Naive thymus-derived CD4-positive, alpha-beta T cell (primary cell): ENCODE measurements around the gene JAZF1. TPM values are rescaled to one million over a fixed set of nuclear protein-coding genes. Genes with fewer than 3 reads are reported as not detected.

Source experiments
- ATAC-seq: fragments of 150-1000 bp; cut with Tn5 transposase; 2 replicates; pipeline ENCODE4 v1.10.0; 2021; ENCODE audit warnings: mild to moderate bottlenecking, moderate library complexity
- CTCF ChIA-PET: fragments of 350-600 bp; sonication (Branson Sonifier 250); formaldehyde crosslinking; loops from one replicate; lab custom pipeline; 2021; ENCODE audit warnings: antibody characterized with exemption; lab: Charles Lee
- POLR2A ChIA-PET: fragments of 350-600 bp; sonication (Branson Sonifier 250); formaldehyde crosslinking; loops from one replicate; lab custom pipeline; 2021; ENCODE audit warnings: antibody characterized with exemption, inconsistent platforms; lab: Charles Lee
- DNase-seq, 9 donors: peaks; one replicate each; pipeline versions ENCODE4 v3.0.0 to v3.0.0-alpha.2; 2020 to 2022; ENCODE audit warnings: mixed read lengths in 1 of 9
- H3K27ac ChIP-seq: one replicate; pipeline ENCODE4 v1.7.0; 2013; ENCODE audit warnings: mild to moderate bottlenecking, low read depth, low read length, moderate library complexity
- H3K27me3 ChIP-seq, 2 donors: one replicate each; pipeline ENCODE4 v1.7.0; 2013; ENCODE audit warnings: low read length in 2 of 2, mild to moderate bottlenecking in 2 of 2, moderate library complexity in 2 of 2; ENCODE audit not compliant: control insufficient read depth in 2 of 2, insufficient read depth in 2 of 2
- H3K36me3 ChIP-seq, 3 experiments: 1 replicate in 2 of 3; 2 replicates in 1 of 3; pipeline ENCODE4 v1.7.0; 2013; ENCODE audit warnings: low read length in 3 of 3, mild to moderate bottlenecking in 3 of 3, moderate library complexity in 1 of 3; ENCODE audit not compliant: insufficient read depth in 3 of 3, control insufficient read depth in 2 of 3
- H3K4me1 ChIP-seq, 2 donors: one replicate each; pipeline ENCODE4 v1.7.0; 2013; ENCODE audit warnings: low read length in 2 of 2, mild to moderate bottlenecking in 2 of 2, moderate library complexity in 1 of 2; ENCODE audit not compliant: control insufficient read depth in 2 of 2, insufficient read depth in 2 of 2
- H3K4me3 ChIP-seq: 2 replicates; pipeline ENCODE4 v1.7.0; 2013; ENCODE audit warnings: mild to moderate bottlenecking, low read length
- H3K9me3 ChIP-seq, 3 experiments: 1 replicate in 2 of 3; 2 replicates in 1 of 3; pipeline ENCODE4 v1.7.0; 2013; ENCODE audit warnings: low read length in 3 of 3; ENCODE audit not compliant: control insufficient read depth in 2 of 3
- H3K27ac Mint-ChIP-seq, 9 donors: one replicate each; pipeline ENCODE4 v1.8.0; 2020 to 2022; ENCODE audit warnings: mixed read lengths in 9 of 9, mild to moderate bottlenecking in 8 of 9, moderate library complexity in 5 of 9, inconsistent platforms in 2 of 9
- H3K27me3 Mint-ChIP-seq, 5 donors: one replicate each; pipeline ENCODE4 v1.8.0; 2021 to 2022; ENCODE audit warnings: mixed read lengths in 5 of 5, mild to moderate bottlenecking in 1 of 5
- H3K36me3 Mint-ChIP-seq, 5 donors: one replicate each; pipeline ENCODE4 v1.8.0; 2020 to 2022; ENCODE audit warnings: mixed read lengths in 5 of 5, mild to moderate bottlenecking in 3 of 5, inconsistent platforms in 1 of 5
- H3K4me1 Mint-ChIP-seq, 7 donors: one replicate each; pipeline ENCODE4 v1.8.0; 2020 to 2022; ENCODE audit warnings: mixed read lengths in 7 of 7, mild to moderate bottlenecking in 3 of 7, inconsistent platforms in 1 of 7
- H3K4me3 Mint-ChIP-seq, 10 donors: one replicate each; pipeline ENCODE4 v1.8.0; 2020 to 2022; ENCODE audit warnings: mild to moderate bottlenecking in 10 of 10, mixed read lengths in 10 of 10, moderate library complexity in 6 of 10, inconsistent platforms in 2 of 10
- H3K9me3 Mint-ChIP-seq, 11 donors: one replicate each; pipeline ENCODE4 v1.8.0; 2020 to 2022; ENCODE audit warnings: mixed read lengths in 11 of 11, mild to moderate bottlenecking in 4 of 11, inconsistent platforms in 1 of 11, moderate library complexity in 1 of 11
- intact Hi-C, 2 donors: fragments of 100-400 bp; cut with micrococcal nuclease; formaldehyde crosslinking; loops; one replicate each; pipeline ENCODE4 v1.15.1; 2023
- polyA plus RNA-seq, 2 donors: library from polyadenylated mRNA; unstranded; fragments of 300-500 nt; fragmentation: Illumina TruSeq; gene quantifications; one replicate each; pipeline ENCODE4 v1.2.3, GENCODE V29; 2021
- total RNA-seq, 6 experiments: library from RNA in 5 of 6; stranded (reverse) in 5 of 6; gene quantifications; 1 replicate in 5 of 6; 2 replicates in 1 of 6; pipeline ENCODE4 v1.2.3 and lab custom pipeline; 2021 to 2026

JAZF1 gene
- total and polyA plus RNA-seq, 7 experiments from 2014 or later = 2.0 to 33.1 (median 3.2) TPM

DNA sequence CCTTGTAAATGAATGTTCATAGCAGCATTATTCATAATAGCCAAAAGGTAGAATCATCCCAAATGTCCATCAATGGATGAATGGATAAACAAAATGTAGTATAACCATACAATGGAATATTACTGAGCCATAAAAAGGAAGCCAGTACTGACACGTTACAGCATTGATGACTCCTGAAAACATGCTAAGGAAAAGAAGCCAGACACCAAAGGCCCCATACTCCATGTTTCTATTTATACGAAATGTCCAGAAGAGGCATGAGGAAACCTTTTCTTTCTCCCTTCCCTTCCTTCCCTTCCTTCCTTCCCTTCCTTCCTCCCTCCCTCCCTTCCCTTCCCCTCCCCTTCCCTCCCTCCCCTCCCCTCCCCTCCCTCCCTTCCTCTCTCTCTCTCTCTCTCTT, 131.9 kb downstream of the JAZF1 start:
- DNase-seq = no peak
- ChIA-PET POLR2A (no interaction called here), CTCF (no interaction called here)
- ATAC-seq = no peak
- H3K4me1 ChIP-seq = no peaks in the 10 kb centered on the region
- intact Hi-C loops = no loop called here
- no peak overlapping the region for H3K27ac ChIP-seq
- no peak overlapping the region for H3K4me3 ChIP-seq
- peaks cover 0 to 6% (median 5%) of the 10 kb centered on the region in 5 donors for H3K36me3 Mint-ChIP-seq
- no peaks in the 10 kb centered on the region for H3K9me3 ChIP-seq
- no peaks in the 10 kb centered on the region for H3K36me3 ChIP-seq
- no peak overlapping the region for H3K27ac Mint-ChIP-seq
- peaks cover 0 to 17% (median 0%) of the 10 kb centered on the region in 5 donors for H3K27me3 Mint-ChIP-seq
- H3K4me3 Mint-ChIP-seq = no peak overlapping the region
- peaks cover 0 to 15% (median 4%) of the 10 kb centered on the region in 7 donors for H3K4me1 Mint-ChIP-seq
- H3K9me3 Mint-ChIP-seq = peaks cover 0 to 2% (median 0%) of the 10 kb centered on the region in 11 donors
- H3K27me3 ChIP-seq = no peaks in the 10 kb centered on the region

DNA sequence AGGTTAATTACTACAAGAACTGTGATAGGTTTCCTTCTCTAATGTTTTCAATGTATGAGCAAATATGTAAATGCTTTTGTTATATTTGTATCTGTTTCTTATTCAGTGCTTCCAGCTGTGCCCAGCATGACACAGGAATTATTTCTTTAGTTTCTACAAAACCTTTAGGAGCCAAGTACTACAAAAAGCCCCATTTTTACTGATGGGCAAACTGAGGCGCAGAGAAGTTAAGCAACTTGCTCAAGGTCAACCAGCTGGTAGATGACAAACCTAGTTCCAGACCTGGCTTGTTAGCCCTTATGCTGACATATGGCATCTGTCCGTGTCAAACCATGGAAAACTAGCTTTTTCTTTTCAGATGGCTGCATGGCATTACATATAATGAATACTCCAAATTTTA, 134.6 kb downstream of the JAZF1 start:
- ATAC-seq (no peak), DNase-seq (no peak)
- Histone ChIP-seq H3K27me3 (no peaks in the 10 kb centered on the region), H3K4me3 (no peak overlapping the region), H3K4me1 (no peaks in the 10 kb centered on the region), H3K36me3 (no peaks in the 10 kb centered on the region), H3K27ac (no peak overlapping the region), H3K9me3 (no peaks in the 10 kb centered on the region)
- H3K4me3 Mint-ChIP-seq = no peak overlapping the region
- peaks cover 0 to 14% (median 0%) of the 10 kb centered on the region in 5 donors for H3K36me3 Mint-ChIP-seq
- H3K9me3 Mint-ChIP-seq = peaks cover 0 to 2% (median 0%) of the 10 kb centered on the region in 11 donors
- intact Hi-C loops = no loop called here
- POLR2A ChIA-PET = no interaction called here
- peaks cover 0 to 23% (median 0%) of the 10 kb centered on the region in 5 donors for H3K27me3 Mint-ChIP-seq
- H3K27ac Mint-ChIP-seq = no peak overlapping the region
- H3K4me1 Mint-ChIP-seq = peaks cover 0 to 5% (median 0%) of the 10 kb centered on the region in 7 donors
- CTCF ChIA-PET = no interaction called here

DNA sequence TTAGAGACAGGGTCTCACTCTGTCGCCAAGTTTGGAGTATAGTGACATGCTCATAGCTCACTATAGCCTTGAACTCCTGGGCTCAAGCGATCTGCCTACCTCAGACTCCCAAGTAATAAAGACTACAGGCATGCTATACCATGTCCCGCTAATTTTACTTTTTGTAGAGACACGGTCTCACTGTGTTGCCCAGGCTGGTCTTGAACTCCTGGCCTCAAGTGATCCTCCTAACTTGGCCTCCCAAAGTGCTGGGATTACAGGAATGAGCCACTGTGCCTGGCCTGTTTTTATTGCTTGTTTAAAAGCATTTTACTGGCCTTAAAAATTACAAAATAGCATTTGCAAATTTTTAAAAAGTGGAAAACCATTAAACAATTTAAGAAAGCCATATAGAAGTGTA, 135.0 kb downstream of the JAZF1 start:
- no peak for DNase-seq
- no peak overlapping the region for H3K4me3 Mint-ChIP-seq
- H3K9me3 ChIP-seq = no peaks in the 10 kb centered on the region
- peaks cover 0 to 5% (median 0%) of the 10 kb centered on the region in 7 donors for H3K4me1 Mint-ChIP-seq
- ATAC-seq = no peak
- H3K27me3 Mint-ChIP-seq = peaks cover 0 to 23% (median 0%) of the 10 kb centered on the region in 5 donors
- no peaks in the 10 kb centered on the region for H3K27me3 ChIP-seq
- H3K9me3 Mint-ChIP-seq = peaks cover 0 to 2% (median 0%) of the 10 kb centered on the region in 11 donors
- no peaks in the 10 kb centered on the region for H3K4me1 ChIP-seq
- H3K36me3 Mint-ChIP-seq = peaks cover 0 to 14% (median 0%) of the 10 kb centered on the region in 5 donors
- POLR2A ChIA-PET = no interaction called here
- intact Hi-C loops = no loop called here
- H3K36me3 ChIP-seq = no peaks in the 10 kb centered on the region
- CTCF ChIA-PET = no interaction called here
- H3K4me3 ChIP-seq = no peak overlapping the region
- no peak overlapping the region for H3K27ac ChIP-seq
- no peak overlapping the region for H3K27ac Mint-ChIP-seq

DNA sequence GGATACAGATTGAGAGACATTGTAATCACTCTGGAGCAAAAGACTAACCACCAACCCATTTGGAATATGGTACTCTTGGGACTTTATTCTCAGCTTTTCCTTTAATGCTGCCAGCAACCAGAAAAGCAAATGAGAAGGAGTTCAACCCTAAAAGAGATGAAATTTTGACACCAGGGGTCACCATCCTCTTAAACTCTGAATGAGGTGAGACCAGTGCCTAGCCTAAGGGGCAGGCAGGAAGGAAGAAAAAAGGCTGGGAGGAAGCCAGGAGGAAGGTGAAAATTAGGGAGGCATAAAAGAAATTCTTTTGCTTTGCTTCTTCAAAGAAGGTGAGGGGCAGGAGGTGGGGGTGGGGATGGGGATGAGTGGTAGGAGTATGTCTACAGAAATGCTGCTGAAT, 135.8 kb downstream of the JAZF1 start:
- H3K9me3 ChIP-seq = no peaks in the 10 kb centered on the region
- no peak overlapping the region for H3K27ac ChIP-seq
- no peak overlapping the region for H3K4me3 ChIP-seq
- ATAC-seq (no peak), DNase-seq (no peak)
- ChIA-PET POLR2A (no interaction called here), CTCF (no interaction called here)
- Mint-ChIP-seq H3K4me3 (no peak overlapping the region), H3K9me3 (peaks cover 0 to 2% (median 0%) of the 10 kb centered on the region in 11 donors), H3K36me3 (peaks cover 0 to 14% (median 0%) of the 10 kb centered on the region in 5 donors), H3K27ac (no peak overlapping the region), H3K4me1 (peaks cover 0 to 5% (median 0%) of the 10 kb centered on the region in 7 donors), H3K27me3 (peaks cover 0 to 26% (median 0%) of the 10 kb centered on the region in 5 donors)
- H3K27me3 ChIP-seq = no peaks in the 10 kb centered on the region
- H3K4me1 ChIP-seq = no peaks in the 10 kb centered on the region
- no peaks in the 10 kb centered on the region for H3K36me3 ChIP-seq
- intact Hi-C loops = no loop called here

DNA sequence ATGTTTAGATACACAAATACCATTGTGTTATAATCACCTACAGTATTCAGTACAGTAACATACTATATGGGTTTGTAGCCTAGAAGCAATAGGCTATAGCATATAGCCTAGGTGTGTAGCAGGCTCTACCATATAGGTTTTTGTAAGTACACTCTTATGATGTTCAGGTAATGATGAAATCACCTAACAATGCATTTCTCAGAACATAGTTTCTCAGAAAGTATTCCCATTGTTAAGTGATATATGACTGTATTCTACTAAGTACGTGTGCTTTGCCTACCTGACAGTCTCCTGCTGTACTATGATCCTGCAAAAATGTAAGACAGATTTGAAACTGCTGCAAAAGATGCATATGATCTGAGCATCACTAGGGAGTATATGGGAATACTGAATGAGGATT, 137.9 kb downstream of the JAZF1 start:
- Mint-ChIP-seq H3K4me3 (no peak overlapping the region), H3K27me3 (peaks cover 0 to 29% (median 0%) of the 10 kb centered on the region in 5 donors), H3K27ac (no peak overlapping the region), H3K9me3 (peaks cover 0 to 2% (median 0%) of the 10 kb centered on the region in 11 donors), H3K36me3 (peaks cover 0 to 14% (median 0%) of the 10 kb centered on the region in 5 donors), H3K4me1 (peaks cover 0 to 4% (median 2%) of the 10 kb centered on the region in 7 donors)
- no peak for DNase-seq
- Histone ChIP-seq H3K27ac (no peak overlapping the region), H3K9me3 (no peaks in the 10 kb centered on the region), H3K4me3 (no peak overlapping the region), H3K36me3 (no peaks in the 10 kb centered on the region), H3K4me1 (no peaks in the 10 kb centered on the region), H3K27me3 (no peaks in the 10 kb centered on the region)
- CTCF ChIA-PET = interaction anchor here (0.6 to 1.0 kb wide), 2 partner anchors 22 to 54 kb away, joined by 3 read pairs; no protein-coding TSS in a partner anchor
- ATAC-seq = no peak
- intact Hi-C loops = no loop called here
- POLR2A ChIA-PET = no interaction called here

DNA sequence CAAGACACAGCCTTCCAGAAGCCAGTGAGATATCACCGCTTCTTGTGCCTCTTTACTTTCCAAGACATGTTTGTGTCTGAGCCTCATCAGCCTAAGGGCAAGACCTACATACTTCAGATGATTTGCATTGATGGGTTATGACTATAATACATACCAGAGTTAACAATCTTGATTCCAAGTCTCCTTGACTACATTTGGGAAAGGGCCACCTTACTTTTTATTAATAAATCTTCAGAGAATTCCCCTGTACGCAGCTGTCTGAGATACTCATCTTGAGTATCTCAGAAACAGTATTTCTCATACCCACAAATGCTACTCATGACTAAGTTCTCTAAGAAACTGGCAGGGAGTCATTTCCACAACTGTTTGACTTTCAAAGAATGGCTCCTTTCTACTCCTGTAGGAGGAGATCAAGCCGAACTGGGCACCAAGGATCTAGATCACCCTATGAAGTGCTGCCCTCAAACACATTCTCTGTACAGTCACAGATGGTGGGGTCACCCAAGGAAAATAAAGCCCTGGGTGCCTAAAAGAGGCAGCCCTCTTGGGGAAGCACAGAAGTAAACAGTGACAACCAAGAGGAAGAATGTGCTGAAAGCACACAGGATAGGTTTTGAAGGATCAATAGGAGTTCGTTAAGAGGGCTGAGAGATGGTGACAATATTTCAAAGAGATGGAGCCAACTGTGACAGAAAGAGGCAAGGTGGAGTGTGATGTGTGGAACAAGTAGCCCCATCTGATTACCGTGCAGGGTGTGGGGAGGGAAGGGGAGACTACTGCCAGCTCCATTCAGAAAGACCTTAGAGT, 138.9 kb downstream of the JAZF1 start:
- peaks cover 0 to 11% (median 2%) of the 10 kb centered on the region in 7 donors for H3K4me1 Mint-ChIP-seq
- Histone ChIP-seq H3K27ac (no peak overlapping the region), H3K9me3 (no peaks in the 10 kb centered on the region), H3K4me3 (no peak overlapping the region), H3K4me1 (no peaks in the 10 kb centered on the region), H3K27me3 (no peaks in the 10 kb centered on the region), H3K36me3 (no peaks in the 10 kb centered on the region)
- ChIA-PET CTCF (no interaction called here), POLR2A (no interaction called here)
- ATAC-seq (no peak), DNase-seq (no peak)
- H3K27me3 Mint-ChIP-seq = peaks cover 0 to 28% (median 0%) of the 10 kb centered on the region in 5 donors
- H3K36me3 Mint-ChIP-seq = peaks cover 0 to 14% (median 0%) of the 10 kb centered on the region in 5 donors
- no peak overlapping the region for H3K4me3 Mint-ChIP-seq
- intact Hi-C loops = no loop called here
- peaks cover 0 to 2% (median 0%) of the 10 kb centered on the region in 11 donors for H3K9me3 Mint-ChIP-seq
- H3K27ac Mint-ChIP-seq = no peak overlapping the region
